Measurements from ENCODE around the gene LCN1. TPM values are rescaled to one million over a fixed set of nuclear protein-coding genes. Genes with fewer than 3 reads are reported as not detected.
A peak's percentile ranks its signal among the peaks of the same experiment; 100 is the strongest.

LCN1 gene
- total RNA-seq, 1 experiment from 2014 or later, result not detected

GRCh38 chr9:135499326-135500070, 21.7 kb upstream of the LCN1 start:
- Mint-ChIP-seq H3K27ac (0 out of 7 replicates have a peak overlapping the region, but pooled peaks of 1 of the 3 experiments have one; percentile 75), H3K27me3 (ENCODE audit: low read depth) (peaks cover 12% of the 10 kb centered on the region), H3K36me3 (ENCODE audit: insufficient read depth in 1 of 3, low read depth in 3 of 3) (peaks cover 14 to 31% (median 31%) of the 10 kb centered on the region in 3 experiments; a peak in 6 of 7 replicates), H3K4me1 (peaks cover 10 to 12% of the 10 kb centered on the region in 2 experiments), H3K9me3 (no peaks in the 10 kb centered on the region; a peak in 1 of 5 replicates), H3K4me3 (peak overlapping the region; percentile 80 to 91)
- no peak overlapping the region for H2AFZ ChIP-seq (ENCODE audit: low read length)
- H2BK120ac ChIP-seq (ENCODE audit: low read depth, low read length, poor library complexity, severe bottlenecking), result no peak overlapping the region
- H3K9me3 ChIP-seq (ENCODE audit: control insufficient read depth, low read depth, low read length), result no peaks in the 10 kb centered on the region
- H4K91ac ChIP-seq (ENCODE audit: insufficient read length, low read depth, low read length), result no peak overlapping the region
- no peak overlapping the region for H2BK15ac ChIP-seq (ENCODE audit: low read depth, low read length)
- H4K20me1 ChIP-seq (ENCODE audit: control insufficient read depth, insufficient read depth, insufficient read length), result no peaks in the 10 kb centered on the region
- H2AK5ac ChIP-seq (ENCODE audit: insufficient read length, low read length), result no peak overlapping the region
- no peak overlapping the region; the same call in 1 of the 2 replicates for H3K14ac ChIP-seq (ENCODE audit: insufficient read depth, low read length)
- no peak overlapping the region for H3T11ph ChIP-seq (ENCODE audit: low read length)
- no peaks in the 10 kb centered on the region for H3K27me3 ChIP-seq (ENCODE audit: insufficient read depth, low read length)
- DNase-seq, result peak; percentile 85
- TF ChIP-seq, protein P1, sequence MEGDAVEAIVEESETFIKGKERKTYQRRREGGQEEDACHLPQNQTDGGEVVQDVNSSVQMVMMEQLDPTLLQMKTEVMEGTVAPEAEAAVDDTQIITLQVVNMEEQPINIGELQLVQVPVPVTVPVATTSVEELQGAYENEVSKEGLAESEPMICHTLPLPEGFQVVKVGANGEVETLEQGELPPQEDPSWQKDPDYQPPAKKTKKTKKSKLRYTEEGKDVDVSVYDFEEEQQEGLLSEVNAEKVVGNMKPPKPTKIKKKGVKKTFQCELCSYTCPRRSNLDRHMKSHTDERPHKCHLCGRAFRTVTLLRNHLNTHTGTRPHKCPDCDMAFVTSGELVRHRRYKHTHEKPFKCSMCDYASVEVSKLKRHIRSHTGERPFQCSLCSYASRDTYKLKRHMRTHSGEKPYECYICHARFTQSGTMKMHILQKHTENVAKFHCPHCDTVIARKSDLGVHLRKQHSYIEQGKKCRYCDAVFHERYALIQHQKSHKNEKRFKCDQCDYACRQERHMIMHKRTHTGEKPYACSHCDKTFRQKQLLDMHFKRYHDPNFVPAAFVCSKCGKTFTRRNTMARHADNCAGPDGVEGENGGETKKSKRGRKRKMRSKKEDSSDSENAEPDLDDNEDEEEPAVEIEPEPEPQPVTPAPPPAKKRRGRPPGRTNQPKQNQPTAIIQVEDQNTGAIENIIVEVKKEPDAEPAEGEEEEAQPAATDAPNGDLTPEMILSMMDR (conservative IDR thresholded peaks at IDR 0.05), result no peak
- no CpG with 5 or more reads among the region's 58 CpGs for WGBS (ENCODE audit: extremely low coverage, insufficient read length, low lambda C conversion rate)
- no peaks in the 10 kb centered on the region for H3K79me2 ChIP-seq (ENCODE audit: insufficient read depth, low read length)
- H3K9ac ChIP-seq (ENCODE audit: extremely low read depth, insufficient read length, low read length), result no peak overlapping the region
- H3K23me2 ChIP-seq (ENCODE audit: insufficient read length, low read depth, low read length, poor library complexity, severe bottlenecking), result peaks cover 16% of the 10 kb centered on the region
- H3K79me1 ChIP-seq (ENCODE audit: insufficient read depth, low read depth, low read length, poor library complexity, severe bottlenecking), result no peaks in the 10 kb centered on the region
- H4K8ac ChIP-seq (replicated peaks; ENCODE audit: insufficient read length, low read depth, low read length), result no peak overlapping the region
- no peak overlapping the region for H3K4ac ChIP-seq (ENCODE audit: low read depth, low read length)
- no peak overlapping the region for H4K5ac ChIP-seq (ENCODE audit: insufficient read length, low read depth, low read length)
- no peak overlapping the region for H3K23ac ChIP-seq (ENCODE audit: insufficient read length, low read depth, low read length)
- no peak overlapping the region for H3K27ac ChIP-seq (ENCODE audit: insufficient read length, low read depth, low read length)
- no peak overlapping the region for H3K56ac ChIP-seq (ENCODE audit: insufficient read length, low read depth, low read length)
- peak overlapping the region; percentile 72 for H3K4me2 ChIP-seq (ENCODE audit: insufficient read depth, insufficient read length, low read length)
- no peaks in the 10 kb centered on the region; the same call in 1 of the 2 replicates for H3K4me1 ChIP-seq (ENCODE audit: insufficient read depth, low read length)
- H3K18ac ChIP-seq (ENCODE audit: insufficient read length, low read depth, low read length), result no peak overlapping the region
- no peak overlapping the region for H2BK20ac ChIP-seq (ENCODE audit: low read depth, low read length, poor library complexity, severe bottlenecking)
- H2BK12ac ChIP-seq (ENCODE audit: insufficient read length, low read depth, low read length), result no peak overlapping the region
- no peak overlapping the region for H2BK5ac ChIP-seq (ENCODE audit: insufficient read length, low read length)
